Esophagus (tissue), 2 donors: ENCODE results near the gene GMCL1. TPM values are rescaled to one million over a fixed set of nuclear protein-coding genes. Genes with fewer than 3 reads are reported as not detected.

Experiments used
- H3K27ac ChIP-seq, 2 donors: one replicate each; pipeline ENCODE4 v1.5.1; 2013; ENCODE audit warnings: low read depth in 2 of 2, mild to moderate bottlenecking in 2 of 2, inconsistent platforms in 1 of 2, low read length in 1 of 2, moderate library complexity in 1 of 2
- H3K27me3 ChIP-seq, 2 donors: one replicate each; pipeline ENCODE4 v1.6.1; 2013; ENCODE audit warnings: low read length in 2 of 2, control low read depth in 1 of 2, mild to moderate bottlenecking in 1 of 2; ENCODE audit not compliant: insufficient read depth in 2 of 2, control insufficient read depth in 1 of 2
- H3K36me3 ChIP-seq, 2 donors: one replicate each; pipeline ENCODE4 v1.6.1; 2013; ENCODE audit warnings: low read length in 1 of 2; ENCODE audit not compliant: control insufficient read depth in 2 of 2, insufficient read depth in 2 of 2
- H3K4me1 ChIP-seq, 2 donors: one replicate each; pipeline ENCODE4 v1.6.1; 2013; ENCODE audit warnings: low read length in 1 of 2; ENCODE audit not compliant: control insufficient read depth in 2 of 2, insufficient read depth in 2 of 2
- H3K4me3 ChIP-seq, 2 donors: one replicate each; pipeline ENCODE4 v1.5.1; 2013; ENCODE audit warnings: low read length in 2 of 2, mild to moderate bottlenecking in 2 of 2, low read depth in 1 of 2, moderate library complexity in 1 of 2
- H3K9me3 ChIP-seq, 2 donors: one replicate each; pipeline ENCODE4 v1.6.1; 2013; ENCODE audit warnings: mild to moderate bottlenecking in 2 of 2, low read depth in 1 of 2, low read length in 1 of 2, moderate library complexity in 1 of 2; ENCODE audit not compliant: control insufficient read depth in 2 of 2, insufficient read depth in 1 of 2
- WGBS, 2 donors: extraction: QIAGEN DNeasy Blood & Tissue Kit; methylation state at CpG; one replicate each; pipeline ENCODE4 v1.1.7; 2013; 5-methylcytosine and 5-hydroxymethylcytosine counted together
- polyA plus RNA-seq, 2 donors: library from polyadenylated mRNA; stranded (reverse); fragments of 200-250 nt; gene quantifications; one replicate each; pipeline ENCODE4 v1.2.3, GENCODE V29; 2013
- donor health status: healthy with polysubstance abuse.
- donor health status: Bipolar disorder and iron deficiency.

The GMCL1 gene
- polyA plus RNA-seq, 2 donors = 3.6 to 5.7 TPM

- Histone ChIP-seq H3K27me3 (no peaks in the 10 kb centered on the region), H3K27ac (no peak overlapping the region), H3K9me3 (no peaks in the 10 kb centered on the region), H3K36me3 (peaks cover 6 to 15% of the 10 kb centered on the region in 2 donors), H3K4me1 (peaks cover 0 to 2% of the 10 kb centered on the region in 2 donors), H3K4me3 (no peak overlapping the region)
- 79 to 81% methylated on average over 11 of the region's 11 CpGs for WGBS, 2 donors
These were observed 25.0 kb upstream of the GMCL1 start for GRCh38 chr2:69804416-69804815.

GRCh38 chr2:69805887-69806286 is 23.6 kb upstream of the GMCL1 start:
- H3K36me3 ChIP-seq = peaks cover 9 to 15% of the 10 kb centered on the region in 2 donors
- 90 to 96% methylated on average over 1 of the region's 1 CpG for WGBS, 2 donors
- H3K4me1 ChIP-seq = peaks cover 0 to 2% of the 10 kb centered on the region in 2 donors
- H3K4me3 ChIP-seq = no peak overlapping the region
- H3K9me3 ChIP-seq = no peaks in the 10 kb centered on the region
- H3K27me3 ChIP-seq = no peaks in the 10 kb centered on the region
- no peak overlapping the region for H3K27ac ChIP-seq

- 93% methylated on average over 16 of the region's 16 CpGs for WGBS, 2 donors
- no peaks in the 10 kb centered on the region for H3K9me3 ChIP-seq
- H3K4me3 ChIP-seq = no peak overlapping the region
- peaks cover 0 to 2% of the 10 kb centered on the region in 2 donors for H3K4me1 ChIP-seq
- no peaks in the 10 kb centered on the region for H3K27me3 ChIP-seq
- peaks cover 12 to 19% of the 10 kb centered on the region in 2 donors for H3K36me3 ChIP-seq
- no peak overlapping the region for H3K27ac ChIP-seq
These were observed 21.5 kb upstream of the GMCL1 start for GRCh38 chr2:69807821-69808540.

- WGBS, 2 donors = 94 to 95% methylated on average over 6 of the region's 6 CpGs
- Histone ChIP-seq H3K9me3 (no peaks in the 10 kb centered on the region), H3K36me3 (peaks cover 12 to 15% of the 10 kb centered on the region in 2 donors), H3K27me3 (no peaks in the 10 kb centered on the region), H3K4me1 (no peaks in the 10 kb centered on the region), H3K4me3 (no peak overlapping the region), H3K27ac (no peak overlapping the region)
These were observed 18.9 kb upstream of the GMCL1 start for GRCh38 chr2:69810550-69810949.

- Histone ChIP-seq H3K4me3 (no peak overlapping the region), H3K36me3 (peaks cover 12 to 15% of the 10 kb centered on the region in 2 donors), H3K4me1 (no peaks in the 10 kb centered on the region), H3K9me3 (no peaks in the 10 kb centered on the region), H3K27ac (no peak overlapping the region), H3K27me3 (no peaks in the 10 kb centered on the region)
- 87 to 90% methylated on average over 5 of the region's 5 CpGs for WGBS, 2 donors
These were observed 18.4 kb upstream of the GMCL1 start for GRCh38 chr2:69811018-69811417.

- Histone ChIP-seq H3K4me3 (no peak overlapping the region), H3K27me3 (no peaks in the 10 kb centered on the region), H3K4me1 (no peaks in the 10 kb centered on the region), H3K36me3 (peaks cover 8 to 10% of the 10 kb centered on the region in 2 donors), H3K27ac (no peak overlapping the region), H3K9me3 (no peaks in the 10 kb centered on the region)
- 87 to 88% methylated on average over 3 of the region's 3 CpGs for WGBS, 2 donors
These were observed 17.9 kb upstream of the GMCL1 start for GRCh38 chr2:69811591-69811990.

GRCh38 chr2:69815717-69816116 is 13.7 kb upstream of the GMCL1 start:
- H3K4me1 ChIP-seq = no peaks in the 10 kb centered on the region
- H3K27me3 ChIP-seq = no peaks in the 10 kb centered on the region
- H3K27ac ChIP-seq = no peak overlapping the region
- H3K4me3 ChIP-seq = no peak overlapping the region
- H3K9me3 ChIP-seq = no peaks in the 10 kb centered on the region
- WGBS, 2 donors = 44 to 57% methylated on average over 1 of the region's 1 CpG
- H3K36me3 ChIP-seq = peaks cover 2 to 8% of the 10 kb centered on the region in 2 donors

- Histone ChIP-seq H3K27me3 (no peaks in the 10 kb centered on the region), H3K36me3 (peaks cover 2 to 8% of the 10 kb centered on the region in 2 donors), H3K4me1 (no peaks in the 10 kb centered on the region), H3K27ac (no peak overlapping the region), H3K9me3 (no peaks in the 10 kb centered on the region), H3K4me3 (no peak overlapping the region)
- 20 to 22% methylated on average over 3 of the region's 3 CpGs for WGBS, 2 donors
These were observed 12.4 kb upstream of the GMCL1 start for GRCh38 chr2:69816923-69817542.

- H3K4me3 ChIP-seq = no peak overlapping the region
- WGBS, 2 donors = 85 to 86% methylated on average over 4 of the region's 4 CpGs
- H3K4me1 ChIP-seq = no peaks in the 10 kb centered on the region
- no peaks in the 10 kb centered on the region for H3K27me3 ChIP-seq
- no peaks in the 10 kb centered on the region for H3K9me3 ChIP-seq
- H3K36me3 ChIP-seq = peaks cover 0 to 8% of the 10 kb centered on the region in 2 donors
- no peak overlapping the region for H3K27ac ChIP-seq
These were observed 11.5 kb upstream of the GMCL1 start for GRCh38 chr2:69817729-69818501.
